ENCODE data around the gene ALOX12B. TPM values are rescaled to one million over a fixed set of nuclear protein-coding genes. Genes with fewer than 3 reads are reported as not detected.
"Not testable (repeated sequence)": the region's sequence is repeated elsewhere in the genome, so short reads cannot be mapped to it uniquely, and the experiment has no call there.

The ALOX12B gene
- total and polyA plus RNA-seq, 5 experiments from 2014 or later, result 0.80 to 2.3 (median 1.5) TPM

- H3K4me1 Mint-ChIP-seq, result no peaks in the 10 kb centered on the region
- POLR2A ChIA-PET, result no interaction called here
- H3K27me3 Mint-ChIP-seq, result peaks cover 23 to 50% (median 31%) of the 10 kb centered on the region in 5 donors
- no peaks in the 10 kb centered on the region for H3K36me3 Mint-ChIP-seq
- no peaks in the 10 kb centered on the region for H3K9me3 Mint-ChIP-seq
- DNase-seq (no peak), ATAC-seq (no peak)
- H3K4me3 Mint-ChIP-seq, result no peak overlapping the region
- no peak overlapping the region for H3K27ac Mint-ChIP-seq
Observed at GRCh38 chr17:8025176-8025911, 62.2 kb downstream of the ALOX12B start.

GRCh38 chr17:8024161-8024560 is 63.4 kb downstream of the ALOX12B start:
- H3K27me3 Mint-ChIP-seq, result peaks cover 23 to 50% (median 27%) of the 10 kb centered on the region in 5 donors
- POLR2A ChIA-PET, H3K36me3 Mint-ChIP-seq, H3K4me3 Mint-ChIP-seq, ATAC-seq, H3K4me1 Mint-ChIP-seq, H3K9me3 Mint-ChIP-seq, DNase-seq: not testable (repeated sequence)
- H3K27ac Mint-ChIP-seq, result peak overlapping the region in 1 of 10 donors; percentile 47

Small RNA genes lying within 50 kb of the gene (microRNA-seq; reads per million reads assigned to microRNA genes)
- gene MIR4314 (ENCODE audit: borderline microRNAs expressed), result not detected

Other genes with a start within 250 kb of the ALOX12B start
- gene TMEM88, start 232.7 kb downstream of the ALOX12B start, total RNA-seq, result 1 to 10 TPM; 6.9 to 7.2 TPM
- gene TMEM88, start 232.7 kb downstream of the ALOX12B start, polyA plus RNA-seq, result not detected
- 10 to 100 TPM; 16.0 to 24.1 TPM for gene NAA38, start 230.2 kb downstream of the ALOX12B start, total RNA-seq
- 100 to 1,000 TPM; 125 to 169 (median 152) TPM for gene NAA38, start 230.2 kb downstream of the ALOX12B start, polyA plus RNA-seq
- gene CYB5D1, start 229.7 kb downstream of the ALOX12B start, total RNA-seq, result 1 to 10 TPM; 8.5 to 9.8 TPM
- gene CYB5D1, start 229.7 kb downstream of the ALOX12B start, polyA plus RNA-seq, result 1 to 10 TPM; 3.5 to 6.0 (median 5.1) TPM
- gene CHD3, start 198.9 kb downstream of the ALOX12B start, total RNA-seq, result 100 to 1,000 TPM; 277 to 281 TPM
- 10 to 100 TPM in 2 of 3 donors, 1 to 10 TPM in 1; 4.3 to 29.2 (median 15.5) TPM for gene CHD3, start 198.9 kb downstream of the ALOX12B start, polyA plus RNA-seq
- gene RNF227, start 171.4 kb downstream of the ALOX12B start, total RNA-seq, result 1 to 10 TPM; 7.8 to 9.4 TPM
- 1 to 10 TPM in 2 of 3 donors, under 1 TPM in 1; 0.65 to 4.8 (median 2.4) TPM for gene RNF227, start 171.4 kb downstream of the ALOX12B start, polyA plus RNA-seq
- 10 to 100 TPM; 16.1 to 19.4 TPM for gene KCNAB3, start 157.9 kb downstream of the ALOX12B start, total RNA-seq
- gene KCNAB3, start 157.9 kb downstream of the ALOX12B start, polyA plus RNA-seq, result under 1 TPM in 2 of 3 donors, not detected in 1; 0.44 to 0.80 TPM
- gene TRAPPC1, start 155.8 kb downstream of the ALOX12B start, total RNA-seq, result 100 to 1,000 TPM in 1 of 2 experiments, 10 to 100 TPM in 1; 93.4 to 120 TPM
- 100 to 1,000 TPM; 199 to 219 (median 205) TPM for gene TRAPPC1, start 155.8 kb downstream of the ALOX12B start, polyA plus RNA-seq
- 10 to 100 TPM; 35.2 to 43.0 TPM for gene CNTROB, start 155.5 kb downstream of the ALOX12B start, total RNA-seq
- 10 to 100 TPM in 2 of 3 donors, 1 to 10 TPM in 1; 7.6 to 18.5 (median 12.4) TPM for gene CNTROB, start 155.5 kb downstream of the ALOX12B start, polyA plus RNA-seq
- not detected for gene GUCY2D, start 85.1 kb downstream of the ALOX12B start, total RNA-seq
- under 1 TPM in 1 of 3 donors, not detected in 2; 0.17 TPM for gene GUCY2D, start 85.1 kb downstream of the ALOX12B start, polyA plus RNA-seq
- not detected for gene ALOX15B, start 48.7 kb downstream of the ALOX12B start, total RNA-seq
- gene ALOX15B, start 48.7 kb downstream of the ALOX12B start, polyA plus RNA-seq, result not detected
- under 1 TPM; 0.18 to 0.52 TPM for gene ALOXE3, start 30.8 kb upstream of the ALOX12B start, total RNA-seq
- under 1 TPM in 1 of 3 donors, not detected in 2; 0.13 TPM for gene ALOXE3, start 30.8 kb upstream of the ALOX12B start, polyA plus RNA-seq
- under 1 TPM in 1 of 2 experiments, not detected in 1; 0.30 TPM for gene HES7, start 36.4 kb upstream of the ALOX12B start, total RNA-seq
- gene HES7, start 36.4 kb upstream of the ALOX12B start, polyA plus RNA-seq, result not detected
- 100 to 1,000 TPM; 148 to 153 TPM for gene PER1, start 64.7 kb upstream of the ALOX12B start, total RNA-seq
- gene PER1, start 64.7 kb upstream of the ALOX12B start, polyA plus RNA-seq, result 10 to 100 TPM in 2 of 3 donors, 1 to 10 TPM in 1; 6.1 to 11.4 (median 10.7) TPM
- gene VAMP2, start 75.2 kb upstream of the ALOX12B start, total RNA-seq, result 100 to 1,000 TPM; 219 to 238 TPM
- gene VAMP2, start 75.2 kb upstream of the ALOX12B start, polyA plus RNA-seq, result 10 to 100 TPM; 50.4 to 84.2 (median 64.4) TPM
- gene TMEM107, start 88.7 kb upstream of the ALOX12B start, total RNA-seq, result 10 to 100 TPM; 17.2 to 19.4 TPM
- gene TMEM107, start 88.7 kb upstream of the ALOX12B start, polyA plus RNA-seq, result 10 to 100 TPM; 36.4 to 55.3 (median 41.9) TPM
- gene BORCS6, start 102.5 kb upstream of the ALOX12B start, total RNA-seq, result 10 to 100 TPM; 15.1 to 15.5 TPM
- 10 to 100 TPM; 16.1 to 22.6 (median 16.9) TPM for gene BORCS6, start 102.5 kb upstream of the ALOX12B start, polyA plus RNA-seq
- not detected for gene AURKB, start 122.9 kb upstream of the ALOX12B start, total RNA-seq
- gene AURKB, start 122.9 kb upstream of the ALOX12B start, polyA plus RNA-seq, result not detected
- 100 to 1,000 TPM; 278 to 288 TPM for gene CTC1, start 160.3 kb upstream of the ALOX12B start, total RNA-seq
- gene CTC1, start 160.3 kb upstream of the ALOX12B start, polyA plus RNA-seq, result 10 to 100 TPM; 15.5 to 27.6 (median 21.9) TPM
- 10 to 100 TPM; 41.4 to 44.0 TPM for gene PFAS, start 161.6 kb upstream of the ALOX12B start, total RNA-seq
- 10 to 100 TPM; 10.1 to 20.9 (median 19.8) TPM for gene PFAS, start 161.6 kb upstream of the ALOX12B start, polyA plus RNA-seq
- gene RANGRF, start 201.0 kb upstream of the ALOX12B start, total RNA-seq, result 10 to 100 TPM; 41.7 to 41.9 TPM
- gene RANGRF, start 201.0 kb upstream of the ALOX12B start, polyA plus RNA-seq, result 10 to 100 TPM; 67.2 to 79.6 (median 78.7) TPM
- gene SLC25A35, start 207.7 kb upstream of the ALOX12B start, total RNA-seq, result 1 to 10 TPM; 6.5 to 6.7 TPM
- gene SLC25A35, start 207.7 kb upstream of the ALOX12B start, polyA plus RNA-seq, result 1 to 10 TPM in 1 of 3 donors, under 1 TPM in 2; 0.60 to 3.1 (median 0.79) TPM
- gene ARHGEF15, start 222.5 kb upstream of the ALOX12B start, total RNA-seq, result not detected
- gene ARHGEF15, start 222.5 kb upstream of the ALOX12B start, polyA plus RNA-seq, result not detected

All from naive thymus-derived CD8-positive, alpha-beta T cell (primary cell).